HG03103 (cell line): ENCODE measurements around the gene C11orf65.
"Not testable (repeated sequence)": the region's sequence is repeated elsewhere in the genome, so short reads cannot be mapped to it uniquely, and the experiment has no call there.

Source experiments
- ATAC-seq: cut with Tn5 transposase; IDR thresholded peaks from one replicate; pipeline ENCODE4 v1.9.1; 2021; ENCODE audit warnings: low read depth; ENCODE audit not compliant: unreplicated experiment

The C11orf65 gene

DNA sequence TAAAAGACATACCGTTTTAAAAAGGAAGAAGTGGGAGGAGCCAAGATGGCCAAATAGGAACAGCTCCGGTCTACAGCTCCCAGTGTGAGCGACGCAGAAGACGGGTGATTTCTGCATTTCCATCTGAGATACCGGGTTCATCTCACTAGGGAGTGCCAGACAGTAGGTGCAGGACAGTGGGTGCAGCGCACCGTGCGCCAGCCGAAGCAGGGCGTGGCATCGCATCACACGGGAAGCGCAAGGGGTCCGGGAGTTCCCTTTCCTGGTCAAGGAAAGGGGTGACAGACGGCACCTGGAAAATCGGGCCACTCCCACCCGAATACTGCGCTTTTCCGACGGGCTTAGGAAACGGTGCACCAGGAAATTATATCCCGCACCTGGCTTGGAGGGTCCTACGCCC, 93.8 kb downstream of the C11orf65 start:
- ATAC-seq: not testable (repeated sequence)

DNA sequence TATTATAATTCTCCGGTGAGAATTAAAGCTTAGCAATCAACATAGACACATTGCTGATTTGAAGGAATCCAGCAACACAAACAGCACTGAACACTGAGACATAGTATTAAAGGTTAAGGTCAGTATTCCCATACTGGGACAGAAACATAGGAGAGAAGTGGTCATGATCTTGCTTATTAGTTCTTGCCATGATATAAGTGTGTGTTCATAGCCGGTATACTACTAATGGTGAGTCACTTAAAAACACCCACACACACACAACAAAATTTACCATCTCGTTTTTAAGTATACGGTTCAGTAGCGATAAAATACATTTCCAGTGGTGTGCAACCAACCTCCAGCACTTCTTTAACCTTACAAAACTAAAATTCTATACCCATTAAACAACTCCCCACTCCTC, 96.3 kb downstream of the C11orf65 start:
- no peak for ATAC-seq

DNA sequence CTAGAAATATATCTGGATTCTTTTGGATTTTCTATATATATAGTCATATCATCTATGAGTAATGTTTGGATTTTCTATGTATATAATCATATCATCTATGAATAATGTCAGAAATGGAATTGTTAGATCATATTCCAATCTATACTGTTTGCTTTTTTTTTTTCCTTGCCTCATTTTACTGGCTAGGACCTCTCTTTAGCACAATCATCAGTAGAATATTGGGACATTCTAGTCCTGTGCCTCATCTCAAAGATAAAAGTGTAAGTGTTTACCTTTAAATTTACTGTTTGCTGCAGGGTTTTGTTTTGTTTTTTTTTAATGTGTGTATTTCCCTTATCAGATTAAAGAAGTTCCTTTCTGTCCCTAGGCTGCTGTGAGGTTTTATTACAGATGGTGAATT, 97.0 kb downstream of the C11orf65 start:
- ATAC-seq: no peak

DNA sequence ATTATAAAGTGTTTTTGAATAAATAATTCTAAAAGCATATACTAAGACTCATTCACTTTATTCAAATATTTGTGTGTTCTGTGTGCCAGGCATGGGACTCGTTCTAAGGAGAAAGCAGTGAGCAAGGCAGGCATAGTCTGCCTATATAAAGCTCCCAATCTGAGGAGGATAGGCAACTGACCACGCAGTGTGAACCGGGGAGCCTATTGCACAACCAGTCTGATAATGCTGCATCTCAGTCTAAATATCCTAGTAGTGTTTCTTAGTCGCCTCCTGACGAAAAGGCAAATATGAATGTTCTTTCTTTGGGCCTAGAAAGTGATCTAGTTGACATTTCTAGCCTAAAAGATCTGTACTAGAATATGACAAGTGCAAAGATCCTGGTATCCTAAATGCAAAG, 98.3 kb downstream of the C11orf65 start:
- no peak for ATAC-seq

DNA sequence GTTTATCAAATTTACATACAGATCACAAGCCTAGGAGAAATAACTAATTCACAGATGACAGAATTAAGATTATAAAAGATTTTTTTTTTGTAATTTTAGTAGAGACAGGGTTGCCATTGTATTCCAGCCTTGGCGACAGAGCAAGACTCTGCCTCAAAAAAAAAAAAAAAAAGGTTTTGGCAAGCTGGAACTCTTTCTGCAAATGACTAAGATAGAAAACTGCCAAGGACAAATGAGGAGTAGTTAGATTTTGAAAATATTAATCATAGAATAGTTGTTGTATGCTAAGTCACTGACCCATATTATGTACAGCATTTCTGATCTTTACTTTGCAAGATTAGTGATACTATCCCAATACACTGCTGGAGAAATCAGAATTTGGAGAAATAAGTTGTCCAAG, 99.2 kb downstream of the C11orf65 start:
- no peak for ATAC-seq

DNA sequence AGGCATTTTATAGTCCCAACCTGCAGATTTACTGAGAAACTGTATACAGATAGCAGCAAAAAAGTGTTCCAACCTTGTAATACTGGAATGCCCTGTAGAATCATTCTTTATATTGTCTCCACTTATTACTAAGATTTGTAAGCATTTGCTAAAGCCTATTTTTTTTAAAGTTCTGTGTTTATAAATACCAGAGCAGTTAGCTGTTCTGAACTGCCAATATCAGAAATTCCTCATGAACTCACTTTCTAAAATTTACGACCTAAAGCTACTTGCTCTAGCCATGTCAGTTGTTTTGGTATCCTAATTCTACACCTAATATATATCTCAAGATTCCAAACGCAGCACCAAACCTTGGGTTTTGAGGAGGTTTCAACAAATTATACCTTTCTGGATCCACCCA, 103.2 kb downstream of the C11orf65 start:
- ATAC-seq: no peak

DNA sequence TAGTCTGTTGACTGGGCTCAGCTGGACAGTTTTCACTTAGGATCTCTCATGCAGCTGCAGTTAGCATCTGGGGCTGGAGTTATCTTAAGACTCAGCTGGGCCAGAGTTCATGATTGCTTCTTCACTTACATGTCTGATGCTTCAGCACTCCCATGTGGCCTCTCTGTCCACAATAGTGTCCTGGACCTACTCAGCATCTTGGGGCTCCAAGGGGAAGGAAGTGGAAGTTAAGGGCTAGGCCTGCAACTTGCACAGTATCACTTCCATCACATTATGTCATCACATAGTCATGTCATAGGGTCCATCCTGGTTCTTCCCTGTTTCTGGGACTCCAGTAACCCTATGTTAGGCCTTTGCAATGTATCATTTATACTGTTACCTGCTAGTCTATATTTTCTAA, 115.9 kb downstream of the C11orf65 start:
- no peak for ATAC-seq

DNA sequence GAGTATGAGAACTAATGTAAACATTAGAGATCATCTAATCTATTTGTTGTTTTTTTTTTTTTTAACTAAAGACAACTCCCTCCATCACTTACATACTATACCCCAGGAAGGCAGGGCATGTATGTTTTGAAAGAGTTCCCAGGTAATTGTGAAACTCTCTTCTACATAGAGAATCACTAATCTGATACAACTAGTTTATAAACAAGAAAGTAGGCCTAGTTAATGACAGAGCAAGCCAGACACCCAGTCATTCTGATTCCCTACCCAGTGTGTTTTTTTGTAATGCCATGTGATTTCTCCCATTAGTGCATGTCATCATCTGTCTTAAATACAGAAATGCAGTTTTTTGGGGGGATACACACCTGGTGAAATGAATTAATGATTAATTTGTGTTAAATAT, 120.9 kb downstream of the C11orf65 start:
- no peak for ATAC-seq

DNA sequence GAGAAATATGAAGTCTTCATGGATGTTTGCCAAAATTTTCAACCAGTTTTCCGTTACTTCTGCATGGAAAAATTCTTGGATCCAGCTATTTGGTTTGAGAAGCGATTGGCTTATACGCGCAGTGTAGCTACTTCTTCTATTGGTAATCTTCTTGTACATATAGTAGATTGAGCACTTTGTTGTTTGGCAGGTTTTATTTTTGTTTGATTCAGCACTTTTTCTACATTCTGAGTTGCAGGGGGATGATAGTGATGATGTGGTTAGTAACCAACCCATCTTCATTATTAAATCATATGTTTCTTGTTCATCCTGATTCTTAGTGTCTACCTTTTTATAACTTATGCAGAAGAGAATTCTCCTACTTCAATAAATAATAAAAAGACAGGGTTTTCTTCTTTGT, 121.6 kb downstream of the C11orf65 start:
- ATAC-seq: no peak

DNA sequence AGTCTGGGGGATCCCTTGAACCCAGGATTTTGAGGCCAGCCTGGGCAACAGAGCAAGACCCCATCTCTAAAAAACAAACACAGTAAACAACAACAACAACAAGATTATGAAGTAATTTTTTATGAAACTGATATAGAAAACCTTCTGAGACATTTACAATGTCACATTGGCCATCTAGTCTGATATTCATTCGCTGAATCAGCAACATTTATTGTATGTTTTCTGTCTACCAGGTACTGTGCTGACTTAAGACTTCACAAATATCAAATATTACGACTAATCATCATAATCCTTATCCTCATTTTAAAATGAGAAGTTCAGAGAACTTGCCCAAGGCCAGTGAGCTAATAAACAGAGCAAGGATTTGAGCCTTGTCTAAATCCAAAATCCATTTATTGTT, 123.6 kb downstream of the C11orf65 start:
- ATAC-seq: no peak

DNA sequence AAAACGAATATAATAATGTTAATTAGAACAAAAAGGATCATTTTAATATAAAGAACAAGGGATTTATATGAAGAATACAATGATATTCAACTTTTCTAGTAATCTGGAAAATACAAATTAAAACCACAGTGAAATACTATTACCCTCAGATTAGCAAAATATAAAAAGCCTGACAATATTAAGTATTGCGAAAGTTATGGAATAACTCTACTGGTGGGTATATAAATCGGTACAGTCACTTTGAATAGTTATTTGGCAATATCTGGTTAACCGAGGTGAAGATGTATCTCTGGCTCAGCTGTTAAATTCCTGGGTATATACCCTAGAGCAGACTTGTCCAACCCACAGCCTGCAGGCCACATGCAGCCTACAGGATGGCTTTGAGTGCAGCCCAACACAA, 125.7 kb downstream of the C11orf65 start:
- no peak for ATAC-seq

DNA sequence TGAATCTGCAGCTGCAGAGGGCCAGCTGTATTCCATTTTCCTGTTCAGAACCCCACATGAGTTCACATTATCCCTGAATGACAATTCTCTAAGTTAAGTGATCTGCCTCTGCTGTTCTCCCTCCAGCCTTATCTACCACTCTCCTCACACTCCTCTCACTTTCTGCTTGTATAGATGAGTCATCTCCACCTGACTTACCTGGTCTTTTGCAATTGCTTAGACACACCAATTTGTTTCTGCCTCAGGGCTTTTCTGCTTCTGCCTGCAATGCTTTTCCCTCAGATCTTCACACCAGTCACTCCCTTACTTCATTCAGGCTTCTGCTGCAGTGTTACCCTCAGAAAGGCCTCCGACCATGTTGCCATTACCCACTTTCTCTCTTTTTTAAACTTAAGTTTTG, 126.4 kb downstream of the C11orf65 start:
- ATAC-seq: no peak

DNA sequence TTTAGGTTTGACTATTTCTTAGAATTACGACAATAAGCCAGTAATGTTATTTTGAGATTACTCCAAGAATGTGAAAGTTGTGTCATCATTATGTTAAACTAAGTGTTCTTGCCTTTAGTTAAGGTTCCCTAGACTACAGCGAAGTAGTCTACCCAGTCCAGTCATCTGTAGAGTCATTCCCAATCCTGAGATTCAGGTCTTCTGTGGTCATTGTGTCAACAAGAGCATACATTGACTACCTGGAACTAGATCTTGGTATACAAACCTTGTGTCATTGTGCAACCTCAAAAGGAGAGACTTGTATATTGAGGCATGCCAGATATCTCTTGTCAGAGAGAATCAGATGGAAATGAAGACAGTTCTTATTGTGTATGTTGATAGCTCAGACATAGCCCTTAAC, 128.6 kb downstream of the C11orf65 start:
- no peak for ATAC-seq

DNA sequence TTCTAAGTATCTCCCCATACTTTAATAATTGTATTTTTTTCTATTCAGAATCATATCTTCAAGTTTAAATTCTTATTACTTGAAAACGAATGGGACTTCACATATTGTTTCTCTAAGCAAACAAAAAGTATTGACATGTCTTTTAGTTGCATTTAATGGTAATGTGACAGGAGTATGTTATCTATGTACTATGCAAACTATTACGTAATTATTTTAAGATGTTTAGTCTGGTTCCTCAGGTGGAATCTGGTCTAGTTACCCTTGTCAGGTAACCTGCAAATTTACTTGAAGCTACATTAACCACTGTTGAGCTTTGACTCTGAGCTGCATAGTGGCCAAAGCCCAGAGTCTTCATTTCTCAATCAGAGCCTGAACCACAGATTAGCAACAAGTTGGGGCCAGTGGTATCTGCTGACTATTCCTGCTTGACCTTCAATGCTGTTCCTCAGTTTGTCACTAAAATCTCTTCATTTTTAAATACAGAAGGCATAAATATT, 133.9 kb downstream of the C11orf65 start:
- ATAC-seq: no peak
